PC-3 (cell line): Measurements from ENCODE around the gene DKKL1.

Source experiments
- EZH2 ChIP-seq: fragments of 300-600 bp; sonication (generic); IDR thresholded peaks from one replicate; pipeline ENCODE4 v1.6.1; 2017; ENCODE audit warnings: antibody characterized with exemption, mild to moderate bottlenecking, low read length; ENCODE audit not compliant: unreplicated experiment
- EZH2phosphoT487 ChIP-seq: fragments of 300-600 bp; sonication (generic); IDR thresholded peaks from 2 replicates; pipeline ENCODE4 v1.6.1; 2018; ENCODE audit warnings: mild to moderate bottlenecking, antibody characterized with exemption, low read length, borderline replicate concordance
- TF ChIP-seq, protein P1 (sequence below): fragments of 300-600 bp; sonication (generic); conservative IDR thresholded peaks from 2 replicates; pipeline ENCODE4 v1.5.1; 2017; ENCODE audit warnings: antibody characterized with exemption, low read depth, mild to moderate bottlenecking, low read length

DNA sequence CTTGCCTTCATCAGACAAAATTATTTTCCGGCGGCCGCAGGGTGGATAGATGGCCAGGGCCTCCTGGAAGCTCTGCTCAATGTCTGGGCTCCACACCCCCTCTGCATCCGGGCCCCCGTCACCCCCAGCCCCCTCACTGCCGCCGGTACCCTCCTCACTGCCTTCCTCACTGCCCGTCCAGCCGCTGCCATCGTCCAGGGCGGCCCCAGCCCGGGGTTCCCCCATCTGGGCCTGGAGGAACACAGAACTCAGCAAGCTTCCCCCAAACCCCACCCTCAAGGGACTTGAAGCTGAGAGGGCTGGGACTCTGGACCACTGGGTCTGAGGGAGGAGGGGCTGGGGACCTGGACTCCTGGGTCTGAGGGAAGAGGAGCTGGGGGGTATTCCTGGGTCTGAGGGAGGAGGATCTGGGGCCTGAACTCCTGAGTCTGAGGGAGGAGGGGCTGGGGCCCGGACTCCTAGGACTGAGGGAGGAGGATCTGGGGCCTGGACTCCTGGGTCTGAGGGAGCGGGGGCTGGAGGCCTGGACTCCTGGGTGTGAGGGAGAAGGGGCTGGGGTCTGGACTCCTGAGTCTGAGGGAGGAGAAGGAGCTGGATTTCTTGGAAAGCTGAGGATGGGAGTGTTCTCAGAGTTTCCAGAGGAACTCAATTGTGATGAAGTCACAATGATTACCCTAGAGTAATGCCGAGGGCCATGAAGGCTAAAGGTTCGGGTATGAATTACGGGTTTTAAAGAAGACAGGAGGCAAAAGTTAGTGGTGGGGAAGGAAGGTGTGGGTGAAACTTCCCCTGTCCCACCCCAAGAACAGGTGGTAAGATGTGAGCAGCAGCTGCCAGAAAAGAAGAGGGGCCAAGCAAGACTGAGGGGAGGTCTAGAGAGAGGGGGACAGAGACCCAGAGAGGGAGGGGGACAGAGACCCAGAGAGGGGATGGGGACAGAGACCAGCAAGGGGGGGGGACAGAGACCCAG, 3.5 kb upstream of the DKKL1 start:
- TF ChIP-seq, protein P1, sequence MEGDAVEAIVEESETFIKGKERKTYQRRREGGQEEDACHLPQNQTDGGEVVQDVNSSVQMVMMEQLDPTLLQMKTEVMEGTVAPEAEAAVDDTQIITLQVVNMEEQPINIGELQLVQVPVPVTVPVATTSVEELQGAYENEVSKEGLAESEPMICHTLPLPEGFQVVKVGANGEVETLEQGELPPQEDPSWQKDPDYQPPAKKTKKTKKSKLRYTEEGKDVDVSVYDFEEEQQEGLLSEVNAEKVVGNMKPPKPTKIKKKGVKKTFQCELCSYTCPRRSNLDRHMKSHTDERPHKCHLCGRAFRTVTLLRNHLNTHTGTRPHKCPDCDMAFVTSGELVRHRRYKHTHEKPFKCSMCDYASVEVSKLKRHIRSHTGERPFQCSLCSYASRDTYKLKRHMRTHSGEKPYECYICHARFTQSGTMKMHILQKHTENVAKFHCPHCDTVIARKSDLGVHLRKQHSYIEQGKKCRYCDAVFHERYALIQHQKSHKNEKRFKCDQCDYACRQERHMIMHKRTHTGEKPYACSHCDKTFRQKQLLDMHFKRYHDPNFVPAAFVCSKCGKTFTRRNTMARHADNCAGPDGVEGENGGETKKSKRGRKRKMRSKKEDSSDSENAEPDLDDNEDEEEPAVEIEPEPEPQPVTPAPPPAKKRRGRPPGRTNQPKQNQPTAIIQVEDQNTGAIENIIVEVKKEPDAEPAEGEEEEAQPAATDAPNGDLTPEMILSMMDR, result no peak
- no peak for TF ChIP-seq EZH2phosphoT487
- no peak for TF ChIP-seq EZH2
